GM12874 (cell line): ENCODE measurements around the gene RDH14.

Source experiments
- CTCF ChIP-seq: IDR thresholded peaks from 2 replicates; pipeline ENCODE4 v1.5.1; 2011; ENCODE audit warnings: low read depth, mild to moderate bottlenecking, control low read depth, low read length, moderate library complexity; ENCODE audit not compliant: insufficient read depth

RDH14 gene

GRCh38 chr2:18560031-18560796 is at the start of gene RDH14:
TSS of gene RDH14 (minus strand) at chr2:18560653. CDS start at chr2:18560572, 81 bp downstream.
- TF ChIP-seq CTCF = no peak

- TF ChIP-seq CTCF = no peak
Measured at GRCh38 chr2:18610090-18610489, 49.6 kb upstream of the RDH14 start.

GRCh38 chr2:18605115-18605514 is 44.7 kb upstream of the RDH14 start:
- TF ChIP-seq CTCF = no peak

GRCh38 chr2:18604531-18604885 is 44.1 kb upstream of the RDH14 start:
- no peak for TF ChIP-seq CTCF

GRCh38 chr2:18603854-18604530 is 43.5 kb upstream of the RDH14 start:
- no peak for TF ChIP-seq CTCF

GRCh38 chr2:18602298-18602697 is 41.8 kb upstream of the RDH14 start:
- no peak for TF ChIP-seq CTCF

GRCh38 chr2:18600255-18600613 is 39.8 kb upstream of the RDH14 start:
- no peak for TF ChIP-seq CTCF
